Left ventricle myocardium superior (tissue), 1 donor: Measurements from ENCODE around the gene NCSTN. TPM values are rescaled to one million over a fixed set of nuclear protein-coding genes. Genes with fewer than 3 reads are reported as not detected.

Experiments
- ATAC-seq: fragments of 200-7000 bp; cut with Tn5 transposase; one replicate; pipeline ENCODE4 v1.9.1; 2020; ENCODE audit warnings: mild to moderate bottlenecking, moderate library complexity
- DNase-seq: peaks from one replicate; pipeline ENCODE4 v3.0.0-alpha.2; 2020
- intact Hi-C: fragments of 100-400 bp; cut with micrococcal nuclease; formaldehyde crosslinking; loops from one replicate; pipeline ENCODE4 v1.11.0; 2022
- total RNA-seq: library from RNA; stranded (reverse); fragmentation: NEBNext Ultra II Directional; extraction: Animal tissue kit (Norgen Biotek cat#: 25700); gene quantifications from one replicate; pipeline ENCODE4 v1.2.1, GENCODE V29; 2021
- donor health status: DM: no; HTN: yes; CAD: no; lungs with severe emphysema.

NCSTN gene
- total RNA-seq, 1 donor from 2014 or later, result 60.7 TPM

DNA sequence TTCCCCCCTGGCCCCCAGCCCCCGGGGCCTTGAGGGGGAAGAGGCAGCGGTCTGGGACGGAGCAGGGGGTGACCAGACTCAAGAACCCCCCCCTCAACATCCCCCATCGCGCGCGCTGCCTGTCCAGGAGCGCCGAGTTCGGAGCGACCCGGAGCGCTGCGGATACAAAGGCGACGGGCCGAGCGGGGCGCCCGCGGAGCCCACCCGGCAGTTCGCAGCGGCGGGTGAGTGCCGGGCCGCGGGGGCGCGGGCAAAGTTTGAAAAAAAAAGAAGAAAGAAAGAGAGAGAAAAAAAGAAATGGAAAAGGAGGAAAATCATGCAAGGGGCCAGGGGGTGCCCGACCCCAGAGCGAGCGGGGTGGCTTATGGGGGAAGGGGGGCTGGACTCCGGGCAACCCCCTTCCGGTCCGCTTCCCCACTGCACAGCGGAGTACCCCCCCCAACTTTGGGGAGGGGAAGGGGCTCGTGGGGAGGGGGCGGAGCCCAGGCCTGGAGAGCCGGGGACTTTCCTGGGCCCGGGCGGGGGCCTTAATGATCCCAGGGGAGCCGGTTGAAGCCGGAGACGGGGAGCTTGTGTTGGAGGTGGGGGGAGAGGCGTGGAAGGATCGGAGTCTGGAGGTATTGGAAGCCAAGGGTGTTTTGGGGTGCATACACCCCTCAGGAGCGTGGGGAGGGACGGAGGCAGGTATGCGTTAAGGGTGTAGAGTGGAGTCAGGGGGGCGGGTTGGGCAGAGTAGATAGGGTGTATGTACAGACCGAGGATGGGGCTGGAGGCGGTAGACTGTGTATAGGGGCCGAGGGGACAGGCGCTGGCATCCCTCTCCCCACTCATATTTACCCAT, 57.7 kb downstream of the NCSTN start:
- intact Hi-C loops, result no loop called here
- DNase-seq, result no peak
- peak; percentile 47 for ATAC-seq

DNA sequence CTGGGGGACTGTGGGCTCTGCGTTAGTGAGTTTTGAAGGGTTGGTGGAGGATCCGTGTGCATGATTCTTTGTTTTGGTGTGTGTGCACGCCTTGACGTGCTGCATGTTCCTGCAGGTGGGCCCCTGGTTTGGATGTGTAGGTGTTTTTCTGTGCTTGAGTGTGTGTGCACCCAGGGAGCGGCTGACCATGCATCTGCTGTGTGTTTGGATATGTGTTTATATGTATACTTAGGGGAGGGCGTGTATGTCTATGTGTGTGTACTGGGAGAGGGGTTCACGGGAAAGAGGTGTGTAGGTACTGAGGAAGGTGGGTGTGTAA, 58.3 kb downstream of the NCSTN start:
- ATAC-seq (no peak), DNase-seq (no peak)
- intact Hi-C loops, result no loop called here

DNA sequence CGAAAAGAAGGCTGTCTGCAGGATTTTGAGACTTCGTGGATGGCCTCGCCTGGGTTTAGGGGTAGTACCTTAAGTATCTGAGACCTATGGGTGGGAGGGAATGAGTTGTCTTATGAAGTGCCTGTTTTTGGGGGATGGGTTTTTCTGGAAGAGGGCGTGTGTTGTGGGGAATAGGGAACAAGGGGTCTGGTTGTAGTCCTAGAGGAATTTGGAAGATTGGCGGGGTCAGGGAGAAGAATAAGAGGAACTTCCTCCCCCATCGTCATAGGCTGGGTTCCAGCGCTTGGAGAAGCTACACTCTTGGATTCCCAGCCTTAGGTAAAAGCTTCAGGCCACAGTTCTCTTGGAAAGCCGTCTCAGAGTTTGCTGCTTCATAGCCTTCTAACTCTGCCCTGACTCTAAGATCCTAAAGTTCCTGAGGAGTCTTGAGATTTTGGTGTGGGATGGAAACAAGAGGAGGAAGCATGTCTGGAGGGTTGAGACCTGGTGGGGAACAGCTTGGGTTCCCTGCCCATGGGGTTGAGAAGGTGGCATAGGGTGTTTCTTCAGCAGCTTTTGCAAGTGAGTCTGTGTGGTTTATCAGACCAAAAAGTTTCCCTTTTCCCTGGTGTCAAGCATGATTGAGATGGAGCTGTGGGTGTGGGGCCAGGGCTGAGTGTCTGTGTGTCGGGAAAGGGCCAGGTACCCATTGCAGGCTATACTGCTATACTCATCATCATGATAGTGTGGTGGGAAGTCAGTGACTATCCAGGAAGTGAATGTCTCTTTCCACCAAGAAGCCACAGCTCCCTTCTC, 59.0 kb downstream of the NCSTN start:
- ATAC-seq, result no peak
- intact Hi-C loops, result no loop called here
- no peak for DNase-seq

DNA sequence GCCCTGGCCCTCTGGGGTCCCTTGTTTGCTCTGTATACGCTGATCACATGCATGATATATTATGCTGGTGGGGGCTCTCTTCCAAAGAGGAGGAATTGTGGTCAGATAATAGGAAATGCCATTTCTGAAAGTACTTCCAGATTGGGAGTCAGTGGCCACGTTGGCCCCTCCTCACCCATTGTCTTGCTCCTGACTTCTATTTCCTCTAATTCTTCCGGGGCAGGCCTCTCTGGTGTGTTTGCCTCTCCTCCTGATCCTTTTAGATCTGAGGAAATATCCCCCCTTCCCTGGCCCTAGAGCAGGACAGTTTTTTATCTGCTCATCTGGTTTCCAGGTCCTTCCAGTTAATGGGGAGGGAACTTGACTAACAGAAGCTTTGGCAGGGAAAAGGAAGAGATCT, 60.1 kb downstream of the NCSTN start:
- no peak for DNase-seq
- intact Hi-C loops, result no loop called here
- no peak for ATAC-seq

DNA sequence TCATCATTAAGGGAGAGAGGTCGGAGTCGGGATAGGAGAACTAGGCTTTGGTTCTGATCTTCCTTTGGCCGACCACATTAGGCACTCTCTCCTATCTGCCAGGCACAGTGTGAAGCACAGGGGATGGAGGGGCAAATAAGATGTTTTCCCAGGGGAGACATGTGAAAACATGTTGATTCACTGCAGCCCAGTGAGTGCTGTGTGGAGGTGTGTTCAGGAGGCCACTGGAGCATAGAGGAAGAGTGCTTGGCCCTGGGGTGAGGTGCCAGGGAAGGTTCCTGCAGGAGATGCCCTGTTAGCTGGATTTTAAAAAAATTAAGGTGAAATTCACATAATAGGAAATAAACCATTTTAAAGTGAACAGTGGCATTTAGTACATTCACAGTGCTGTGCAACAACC, 60.9 kb downstream of the NCSTN start:
- intact Hi-C loops, result no loop called here
- no peak for DNase-seq

DNA sequence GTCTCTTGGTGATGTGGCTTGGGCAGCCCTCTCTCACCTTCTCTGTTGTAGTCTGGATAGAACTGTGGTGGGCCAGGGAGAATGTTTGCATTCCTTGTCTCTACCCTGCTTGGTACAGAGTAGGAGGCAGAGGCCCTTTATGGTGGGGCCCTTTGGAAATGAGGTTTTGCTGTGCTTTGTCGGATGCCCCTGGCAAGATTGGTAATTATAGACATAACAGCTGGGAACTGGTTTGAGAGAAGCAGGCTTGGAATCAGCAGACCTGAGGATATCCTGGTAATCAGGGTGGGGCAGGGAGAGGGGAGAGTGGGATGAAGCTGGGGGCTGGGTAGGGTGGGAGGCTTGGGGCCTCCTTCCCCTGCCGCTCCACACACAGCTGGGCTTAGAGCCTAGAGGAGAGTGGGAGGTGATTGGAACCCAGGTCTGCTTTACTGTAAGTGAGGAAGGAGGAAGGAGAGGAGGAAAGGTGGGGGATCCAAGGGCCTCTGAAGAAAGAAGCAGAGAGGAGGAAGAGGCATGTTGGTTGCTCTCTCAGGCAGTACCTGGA, 62.2 kb downstream of the NCSTN start:
- ATAC-seq (no peak), DNase-seq (no peak)
- intact Hi-C loops, result no loop called here

More for the DNA sequence above, 60.9 kb downstream of the NCSTN start:
- no peak for ATAC-seq

DNA sequence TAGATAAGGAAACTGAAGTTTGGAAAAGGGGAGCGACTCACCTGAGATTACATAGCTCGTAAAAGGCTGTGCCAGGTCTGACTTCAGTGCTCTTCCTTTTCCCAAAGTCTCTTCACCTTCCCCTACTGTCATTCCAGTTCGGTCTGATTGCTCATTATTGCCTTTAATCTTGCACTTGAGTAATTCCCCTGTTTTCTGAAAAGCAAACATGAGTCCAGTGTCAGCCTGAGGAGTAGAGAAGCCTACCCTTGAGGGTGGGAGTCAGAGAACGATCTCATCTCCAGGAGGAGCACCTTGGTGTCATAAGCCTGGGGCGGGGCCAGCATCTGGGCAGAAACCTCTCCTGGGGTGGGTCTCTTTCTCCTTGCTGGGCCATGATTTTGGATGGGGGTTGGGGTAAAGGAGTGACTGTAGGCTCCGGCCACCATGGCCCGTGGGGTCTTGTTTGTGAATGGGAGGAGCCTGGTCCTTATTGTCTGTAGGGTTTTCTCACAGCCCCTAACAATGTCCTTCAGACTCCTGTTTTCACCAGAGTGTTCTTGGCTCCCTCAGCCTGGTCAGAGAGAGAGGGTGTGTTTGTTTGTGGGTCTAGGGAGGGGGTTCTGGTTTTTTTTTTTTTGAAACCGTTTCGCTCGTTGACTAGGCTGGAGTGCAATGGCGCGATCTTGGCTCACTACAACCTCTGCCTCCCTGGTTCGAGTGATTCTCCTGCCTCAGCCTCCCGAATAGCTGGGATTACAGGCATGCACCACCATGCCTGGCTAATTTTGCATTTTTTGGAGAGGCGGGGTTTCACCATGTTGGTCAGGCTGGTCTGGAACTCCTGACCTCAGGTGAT, 63.2 kb downstream of the NCSTN start:
- ATAC-seq, result no peak
- no peak for DNase-seq
- intact Hi-C loops, result no loop called here

DNA sequence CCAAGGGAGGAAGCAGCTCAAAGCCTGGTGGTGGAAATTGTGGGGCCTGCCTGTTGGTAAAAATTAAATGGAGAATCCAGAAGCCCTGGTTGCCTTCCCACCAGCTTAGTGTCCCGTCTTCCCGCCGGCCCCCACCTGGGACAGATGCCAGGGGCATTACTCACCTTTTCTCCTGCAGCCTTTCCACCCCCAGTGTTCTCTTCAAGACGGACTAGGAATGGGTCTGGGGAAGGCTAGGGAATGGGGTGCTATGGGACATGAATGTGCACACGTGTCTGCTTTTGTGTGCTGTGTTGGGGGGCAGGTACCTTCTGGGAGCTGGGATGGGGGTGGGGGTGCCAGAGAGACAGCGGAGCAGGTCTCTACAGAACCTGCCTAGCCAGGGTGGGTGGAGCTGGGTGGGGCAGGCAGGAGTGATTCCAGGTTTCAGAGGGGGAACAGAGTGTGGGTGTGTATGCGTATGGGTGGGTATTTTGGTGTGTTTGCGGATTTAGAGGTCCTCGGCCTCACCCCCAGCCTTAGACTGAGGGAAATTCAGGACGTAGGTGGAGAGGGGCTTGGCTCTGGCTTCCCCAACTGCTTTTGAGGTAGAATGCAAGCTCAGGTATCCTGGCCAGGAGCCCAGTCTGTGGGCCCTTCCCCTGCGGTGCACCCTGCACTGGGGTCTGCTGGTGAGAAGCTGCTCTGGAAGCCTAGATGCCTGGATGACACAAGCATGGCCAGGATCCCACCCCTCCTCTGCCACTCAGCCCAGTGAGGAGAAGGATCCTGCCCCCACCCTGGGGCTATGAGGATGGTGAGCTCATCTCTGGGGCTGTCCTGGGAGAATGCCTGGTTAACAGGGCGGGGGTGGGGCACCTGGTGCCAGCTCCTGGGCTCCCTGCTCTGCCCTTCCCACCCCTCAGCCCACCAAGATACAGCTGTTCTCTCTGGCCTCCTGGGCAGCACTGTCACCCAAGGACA, 64.9 kb downstream of the NCSTN start:
- intact Hi-C loops, result no loop called here
- DNase-seq (no peak), ATAC-seq (no peak)

Other genes with a start within 250 kb of the NCSTN start
- 19.2 TPM for gene IGSF8, start 244.8 kb upstream of the NCSTN start, total RNA-seq
- 243 TPM for gene ATP1A2, start 227.6 kb upstream of the NCSTN start, total RNA-seq
- not detected for gene ATP1A4, start 191.8 kb upstream of the NCSTN start, total RNA-seq
- gene CASQ1, start 152.8 kb upstream of the NCSTN start, total RNA-seq, result 20.0 TPM
- 277 TPM for gene PEA15, start 138.0 kb upstream of the NCSTN start, total RNA-seq
- 145 TPM for gene DCAF8, start 80.8 kb upstream of the NCSTN start, total RNA-seq
- gene PEX19, start 58.2 kb upstream of the NCSTN start, total RNA-seq, result 96.2 TPM
- 93.0 TPM for gene COPA, start 133 bp upstream of the NCSTN start, total RNA-seq
- gene NHLH1, start 23.7 kb downstream of the NCSTN start, total RNA-seq, result not detected
- gene VANGL2, start 57.2 kb downstream of the NCSTN start, total RNA-seq, result 2.6 TPM
- gene SLAMF6, start 179.9 kb downstream of the NCSTN start, total RNA-seq, result 0.59 TPM
- gene CD84, start 236.1 kb downstream of the NCSTN start, total RNA-seq, result 2.8 TPM